K562 (cell line): Measurements from ENCODE around the gene ST8SIA1. TPM values are rescaled to one million over a fixed set of nuclear protein-coding genes. Genes with fewer than 3 reads are reported as not detected.

ENCODE experiments used
- ATAC-seq: fragments of 200-7000 bp; cut with Tn5 transposase; 3 replicates; pipeline ENCODE4 v1.9.1; 2020; ENCODE audit warnings: moderate library complexity
- BruUV-seq: library from RNA; stranded (reverse); fragments of 400-500 nt; replicated peaks from 2 replicates; lab custom pipeline; 2021; lab: Mats Ljungman, UMichigan
- CTCF ChIA-PET: fragments of 300-600 bp; formaldehyde crosslinking; extraction: SDS; loops from one replicate; lab custom pipeline; 2021; ENCODE audit warnings: low intra/inter-chr PET ratio; lab: Yijun Ruan, JAX
- POLR2A ChIA-PET: fragments of 300-600, 350-650 bp; sonication (Branson Sonifier 250); formaldehyde crosslinking; extraction: SDS; loops from one replicate; lab custom pipeline; 2021; ENCODE audit warnings: antibody characterized with exemption, inconsistent platforms; lab: Yijun Ruan, JAX
- DNase-seq, 4 experiments: peaks; one replicate each; pipeline versions ENCODE4 v3.0.0 to v3.0.0-alpha.2; 2011 to 2018; ENCODE audit warnings: low spot score in 3 of 4, mixed read lengths in 3 of 4; ENCODE audit errors: extremely low read depth in 1 of 4
- FAIRE-seq: peaks from 2 replicates; lab custom pipeline; 2011; peaks lifted over from hg19 to GRCh38; lab: Jason Lieb, UNC
- H2AFZ ChIP-seq: 2 replicates; pipeline ENCODE4 v1.6.0; 2011; ENCODE audit warnings: low read depth, low read length, control low read depth, inconsistent platforms
- H3K27ac ChIP-seq: fragments of 200-600 bp; 3 replicates; pipeline ENCODE4 v1.8.0; 2011; ENCODE audit warnings: low read depth, mild to moderate bottlenecking, control low read depth, inconsistent platforms, low read length, moderate library complexity, mixed read lengths; ENCODE audit errors: extremely low read depth
- H3K27me3 ChIP-seq, 2 experiments: fragments of 300-600 bp in 1 of 2; 2 replicates in 1 of 2; 3 replicates in 1 of 2; pipeline versions ENCODE4 v1.6.0 to v1.8.0; 2011; ENCODE audit warnings: inconsistent platforms in 2 of 2, low read length in 2 of 2, mild to moderate bottlenecking in 1 of 2, mixed read lengths in 1 of 2, moderate library complexity in 1 of 2; ENCODE audit not compliant: control insufficient read depth in 2 of 2, insufficient read depth in 2 of 2
- H3K36me3 ChIP-seq: fragments of 300-600 bp; 3 replicates; pipeline ENCODE4 v1.8.0; 2011; ENCODE audit warnings: mild to moderate bottlenecking, low read length, inconsistent platforms; ENCODE audit not compliant: control insufficient read depth, insufficient read depth
- H3K4me1 ChIP-seq, 2 experiments: fragments of 200-600 bp in 1 of 2; replicated peaks in 1 of 2; 2 replicates in 1 of 2; 3 replicates in 1 of 2; pipeline versions ENCODE4 v1.5.1 to v1.8.0; 2011; ENCODE audit warnings: inconsistent platforms in 2 of 2, low read length in 2 of 2, mild to moderate bottlenecking in 1 of 2, mixed read lengths in 1 of 2, moderate library complexity in 1 of 2; ENCODE audit not compliant: control insufficient read depth in 2 of 2, insufficient read depth in 2 of 2
- H3K4me2 ChIP-seq: 2 replicates; pipeline ENCODE4 v1.6.1; 2011; ENCODE audit warnings: low read length, control low read depth, inconsistent platforms, mixed read lengths; ENCODE audit not compliant: insufficient read depth
- H3K4me3 ChIP-seq: fragments of 200-600 bp; sonication (generic), shearing (Covaris generic); 2 replicates; pipeline ENCODE4 v1.5.1; 2016; ENCODE audit warnings: control low read depth, inconsistent platforms
- H3K79me2 ChIP-seq: fragments of 200-600 bp; 3 replicates; pipeline ENCODE4 v1.8.0; 2011; ENCODE audit warnings: low read length, inconsistent platforms; ENCODE audit not compliant: control insufficient read depth, insufficient read depth
- H3K9ac ChIP-seq, 2 experiments: 2 replicates each; pipeline versions ENCODE4 v1.6.0 to v1.6.1; 2011; ENCODE audit warnings: low read depth in 2 of 2, low read length in 2 of 2, control low read depth in 1 of 2, inconsistent platforms in 1 of 2, mild to moderate bottlenecking in 1 of 2, mixed read lengths in 1 of 2; ENCODE audit not compliant: insufficient read depth in 1 of 2
- H3K9me1 ChIP-seq: one replicate; pipeline ENCODE4 v1.6.0; 2011; ENCODE audit warnings: inconsistent platforms, mild to moderate bottlenecking, low read length, moderate library complexity; ENCODE audit not compliant: control insufficient read depth, insufficient read depth
- H3K9me3 ChIP-seq: replicated peaks from 2 replicates; pipeline ENCODE4 v1.5.1; 2011; ENCODE audit warnings: low read depth, low read length, inconsistent platforms; ENCODE audit not compliant: control insufficient read depth, insufficient read depth
- H4K20me1 ChIP-seq: replicated peaks from 2 replicates; pipeline ENCODE4 v1.6.1; 2011; ENCODE audit warnings: low read length, inconsistent platforms, mixed read lengths; ENCODE audit not compliant: control insufficient read depth, insufficient read depth
- BHLHE40 ChIP-seq: IDR thresholded peaks from 2 replicates; pipeline ENCODE4 v1.6.1; 2011; ENCODE audit warnings: low read length, improper control_type of control experiment
- CEBPG ChIP-seq, 3 experiments: fragments of 200-800 bp in 1 of 3; sonication (Bioruptor generic) in 1 of 3; sonication (generic) in 1 of 3; formaldehyde crosslinking in 1 of 3; IDR thresholded peaks in 2 of 3; conservative IDR thresholded peaks in 1 of 3; 2 replicates each; pipeline versions ENCODE4 v1.6.1 to v1.8.0; 2016 to 2022; ENCODE audit warnings: missing compliant biosample characterization in 2 of 3, missing genetic modification characterization in 2 of 3, mild to moderate bottlenecking in 1 of 3, missing genetic modification reagents in 1 of 3
- CREB3L1 ChIP-seq: fragments of 450-650 bp; IDR thresholded peaks from 2 replicates; pipeline ENCODE4 v1.6.1; 2014; ENCODE audit warnings: low read depth, mild to moderate bottlenecking, moderate library complexity, borderline replicate concordance
- MAFG ChIP-seq: fragments of 450-650 bp; conservative IDR thresholded peaks from 2 replicates; pipeline ENCODE4 v1.6.1; 2016; ENCODE audit warnings: missing genetic modification characterization, missing compliant biosample characterization
- NR1H2 ChIP-seq: sonication (generic); formaldehyde crosslinking; IDR thresholded peaks from 2 replicates; pipeline ENCODE4 v1.4.0; 2020; ENCODE audit warnings: mild to moderate bottlenecking, missing genetic modification reagents
- PCBP1 ChIP-seq: fragments of 200-400 bp; formaldehyde crosslinking; IDR thresholded peaks from 2 replicates; pipeline ENCODE4 v1.6.1; 2018; ENCODE audit warnings: mild to moderate bottlenecking, low read depth, low read length; ENCODE audit not compliant: poor library complexity, severe bottlenecking
- PHF20 ChIP-seq: fragments of 450-650 bp; IDR thresholded peaks from 2 replicates; pipeline ENCODE4 v1.6.1; 2018; ENCODE audit not compliant: partially characterized antibody
- PPARD ChIP-seq: fragments of 250-450 bp; sonication (Bioruptor Pico); IDR thresholded peaks from 2 replicates; pipeline ENCODE4 v1.8.0; 2022; ENCODE audit warnings: inconsistent platforms, mild to moderate bottlenecking, moderate library complexity
- STAT5A ChIP-seq: IDR thresholded peaks from 2 replicates; pipeline ENCODE4 v1.6.1; 2012; ENCODE audit warnings: low read length, inconsistent platforms, borderline replicate concordance
- WHSC1 ChIP-seq: IDR thresholded peaks from one replicate; pipeline ENCODE4 v1.6.1; 2012; ENCODE audit warnings: low read length, control low read depth, inconsistent platforms
- ZBTB7A ChIP-seq: IDR thresholded peaks from 2 replicates; pipeline ENCODE4 v1.6.1; 2011; ENCODE audit warnings: low read depth, mild to moderate bottlenecking, low read length, moderate library complexity, borderline replicate concordance; ENCODE audit not compliant: control insufficient read depth
- WGBS: fragments of 100-300 bp; shearing (Covaris generic); methylation state at CpG from one replicate; pipeline ENCODE4 v1.1.6; 2016; ENCODE audit warnings: low coverage, mixed read lengths; ENCODE audit not compliant: insufficient coverage; ENCODE audit errors: missing lambda C conversion rate; 5-methylcytosine and 5-hydroxymethylcytosine counted together
- in situ Hi-C: fragments of 300-500 bp; cut with MboI; formaldehyde crosslinking; loops from 4 replicates; pipeline ENCODE4 v1.15.0; 2018; ENCODE audit warnings: inconsistent platforms, mixed read lengths
- intact Hi-C: fragments of 100-400 bp; cut with micrococcal nuclease; formaldehyde crosslinking; loops from 2 replicates; pipeline ENCODE4 v1.14.2; 2022
- polyA plus RNA-seq, 8 experiments: library from polyadenylated mRNA; depleted of rRNA in 4 of 8; stranded (reverse) in 5 of 8; unstranded in 3 of 8; fragments of >200 nt; fragmentation: Nextera tagmentation in 2 of 8; fragmentation: Illumina TruSeq in 1 of 8; extraction: Ambion mirVana in 2 of 8; extraction: Trizol in 1 of 8; gene quantifications; 2 replicates each; pipeline versions ENCODE4 v1.2.1 to v1.2.3, GENCODE V29; 2011 to 2014; ENCODE audit warnings: inconsistent platforms in 1 of 8, missing spikeins in 1 of 8
- total RNA-seq, 7 experiments: library from RNA; depleted of rRNA in 6 of 7; stranded (reverse); fragments of >200 nt in 6 of 7; fragmentation: Illumina TruSeq in 2 of 7; extraction: Trizol in 2 of 7; gene quantifications; 2 replicates each; pipeline versions ENCODE4 v1.2.1 to v1.2.3, GENCODE V29; 2011 to 2021; ENCODE audit warnings: low replicate concordance in 1 of 7

ST8SIA1 gene
- total and polyA plus RNA-seq, 9 of the 15 experiments (the other 6 are each of a cell fraction or from before 2014, with no cell fraction given), result 0.86 to 26.3 (median 4.3) TPM

- no peaks in the 10 kb centered on the region for H3K9me3 ChIP-seq
- no peak for FAIRE-seq
- H3K4me3 ChIP-seq, result no peak overlapping the region
- WGBS, result 0% methylated on average over 3 of the region's 6 CpGs
- no peaks in the 10 kb centered on the region for H3K36me3 ChIP-seq
- H2AFZ ChIP-seq, result no peak overlapping the region
- no peak for DNase-seq
- no peak overlapping the region for H3K9ac ChIP-seq
- H3K27ac ChIP-seq, result no peak overlapping the region
- H3K9me1 ChIP-seq, result no peaks in the 10 kb centered on the region
- H3K4me1 ChIP-seq, result no peaks in the 10 kb centered on the region
- no peak for ATAC-seq
- in situ Hi-C loops (no loop called here), intact Hi-C loops (no loop called here)
- BruUV-seq, result no TSS peak
- ChIA-PET POLR2A (interaction anchor here (1.1 kb wide), 1 partner anchor 14 kb away, joined by 4 read pairs; no protein-coding TSS in a partner anchor), CTCF (no interaction called here)
- H3K4me2 ChIP-seq, result no peak overlapping the region
- no peaks in the 10 kb centered on the region; a peak in 1 of 5 replicates for H3K27me3 ChIP-seq
- no peaks in the 10 kb centered on the region for H4K20me1 ChIP-seq
- no peaks in the 10 kb centered on the region for H3K79me2 ChIP-seq
- TF ChIP-seq CEBPG (CRISPR knock-in tag; IDR thresholded peaks at IDR 0.05), result no peak
- no peak for TF ChIP-seq CEBPG (tag; conservative IDR thresholded peaks at IDR 0.05 in 1 of 2, IDR thresholded peaks at IDR 0.05 in 1 of 2)
- TF ChIP-seq ZBTB7A, result no peak
- no peak for TF ChIP-seq CREB3L1
- no peak for TF ChIP-seq WHSC1
- TF ChIP-seq BHLHE40, result no peak
- TF ChIP-seq PCBP1, result no peak
- no peak for TF ChIP-seq PPARD
- TF ChIP-seq NR1H2 (CRISPR knock-in tag), result no peak
- no peak for TF ChIP-seq PHF20
- no peak for TF ChIP-seq MAFG
- no peak for TF ChIP-seq STAT5A
Measured at GRCh38 chr12:22257100-22257499, 77.4 kb downstream of the ST8SIA1 start.
